ENCODE data around the gene PLEKHM2. TPM values are rescaled to one million over a fixed set of nuclear protein-coding genes. Genes with fewer than 3 reads are reported as not detected.

PLEKHM2 gene
- total RNA-seq, 1 donor from 2014 or later, result 91.4 TPM

DNA sequence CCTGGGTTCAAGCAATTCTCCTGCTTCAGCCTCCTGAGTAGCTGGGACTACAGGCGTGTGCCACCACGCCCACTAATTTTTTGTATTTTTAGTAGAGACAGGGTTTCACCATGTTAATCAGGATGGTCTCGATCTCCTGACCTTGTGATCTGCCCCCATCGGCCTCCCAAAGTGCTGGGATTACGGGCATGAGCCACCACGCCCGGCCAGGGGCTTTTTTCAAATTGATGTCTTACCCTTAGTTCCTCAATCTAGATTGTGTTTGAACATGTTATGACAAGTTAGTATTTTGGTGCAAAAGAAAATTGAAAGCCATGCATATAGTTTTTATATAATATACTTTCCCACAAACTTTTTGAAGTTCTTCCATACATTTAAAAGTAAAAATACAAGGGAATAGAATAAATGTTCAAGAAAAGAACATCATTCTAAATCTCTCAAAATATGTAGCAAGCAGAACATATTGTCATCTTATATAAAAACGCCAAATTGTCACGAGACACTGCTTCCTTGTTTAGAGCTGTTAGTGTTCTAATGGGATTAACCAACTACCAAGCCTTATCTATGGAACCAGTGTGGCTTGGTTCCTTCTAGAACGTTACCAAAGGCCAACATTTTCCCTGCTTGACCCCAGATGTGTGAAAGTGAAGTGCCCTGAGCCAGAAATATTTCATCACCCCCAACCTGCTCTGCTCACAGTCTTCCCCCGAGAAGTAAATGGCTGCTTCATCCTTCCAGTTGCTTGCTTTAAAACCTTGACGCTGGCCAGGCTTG is 9.5 kb upstream of the PLEKHM2 start:
- ATAC-seq (no peak), DNase-seq (ENCODE audit: missing footprints) (no peak)
- intact Hi-C loops (cut with DNase I), result no loop called here

DNA sequence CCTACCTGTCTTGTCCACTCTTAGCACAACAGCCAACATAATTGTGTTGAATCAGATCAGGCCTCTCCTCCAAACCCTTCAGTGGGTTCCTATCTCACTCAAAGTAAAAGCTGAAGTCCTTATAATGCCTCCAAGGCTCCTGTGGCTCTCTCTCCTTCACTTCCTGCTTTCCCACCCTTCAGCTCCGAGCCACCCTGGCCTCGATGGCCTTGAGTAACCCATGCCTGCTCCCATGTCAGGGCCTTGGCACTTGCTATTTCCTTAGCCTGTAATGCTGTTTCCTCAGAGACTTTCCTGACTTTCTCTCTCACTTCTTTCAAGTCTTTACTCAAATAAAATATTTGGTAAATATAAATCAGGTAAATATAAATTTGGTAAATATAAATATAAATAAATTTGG is 8.1 kb upstream of the PLEKHM2 start:
- no peak for DNase-seq (ENCODE audit: missing footprints)
- intact Hi-C loops (cut with DNase I), result no loop called here
- no peak for ATAC-seq

DNA sequence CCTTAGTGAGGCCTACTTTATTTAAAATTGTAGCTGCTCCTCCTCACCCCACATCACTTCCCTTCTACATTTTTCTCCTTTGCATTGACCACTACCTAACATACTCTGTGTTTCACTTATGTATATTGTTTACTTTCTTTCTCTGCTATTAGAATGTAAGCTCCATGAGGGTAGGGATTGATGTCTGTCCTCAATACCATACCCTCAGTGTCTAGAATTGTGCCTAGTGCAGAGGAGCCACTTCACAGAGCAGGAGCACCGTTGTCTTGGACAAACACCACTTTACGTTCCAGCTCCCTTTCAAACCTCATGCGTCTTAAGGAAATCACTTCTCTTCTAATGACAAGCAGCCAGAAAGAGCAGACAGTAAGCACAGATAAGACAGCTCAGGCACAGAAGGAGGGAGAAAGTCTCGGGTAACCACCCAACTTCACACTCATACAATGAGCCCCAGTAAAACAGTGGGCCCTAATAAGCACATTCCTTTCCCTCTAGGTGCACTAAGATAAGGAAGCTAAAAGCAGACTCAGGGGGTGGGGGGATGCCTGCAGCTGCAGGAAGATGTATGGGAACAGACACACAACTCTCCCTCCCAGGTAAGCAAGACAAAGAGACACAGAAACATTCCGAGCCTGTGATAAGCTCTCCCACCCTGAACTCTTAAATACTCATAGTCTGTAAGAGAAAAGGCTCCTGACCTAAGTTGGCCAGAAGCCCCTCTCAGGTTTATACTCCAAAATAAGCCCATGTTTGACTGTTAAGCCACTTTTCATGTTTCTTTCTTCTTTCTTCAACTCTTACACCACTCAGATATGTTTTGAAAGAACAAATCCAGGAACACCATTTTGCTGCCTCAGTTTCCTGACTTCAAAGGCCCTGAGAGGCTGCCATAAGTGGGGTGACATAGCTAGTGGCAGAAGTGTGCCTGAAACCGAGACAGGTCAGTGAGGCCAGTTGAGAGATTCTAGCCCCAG is 7.1 kb upstream of the PLEKHM2 start:
- ATAC-seq (no peak), DNase-seq (ENCODE audit: missing footprints) (no peak)
- intact Hi-C loops (cut with DNase I), result no loop called here

DNA sequence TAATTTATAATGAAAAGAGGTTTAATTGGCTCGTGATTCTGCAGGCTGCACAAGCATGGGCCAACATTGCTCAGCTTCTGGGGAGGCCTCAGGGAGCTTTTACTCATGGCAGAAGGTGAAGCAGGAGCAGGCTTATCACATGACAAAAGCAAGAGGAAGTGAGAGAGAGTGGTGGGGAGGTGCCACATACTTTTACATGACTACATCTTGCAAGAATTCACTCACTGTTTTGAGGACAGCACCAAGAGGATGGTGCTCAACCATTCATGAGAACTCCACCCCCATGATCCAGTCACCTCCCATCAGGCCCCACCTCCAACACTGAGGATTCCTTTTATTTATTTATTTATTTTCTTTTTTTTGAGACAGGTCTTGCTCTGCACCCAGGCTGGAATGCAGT is 5.5 kb upstream of the PLEKHM2 start:
- DNase-seq (ENCODE audit: missing footprints) (no peak), ATAC-seq (no peak)
- intact Hi-C loops (cut with DNase I), result no loop called here

DNA sequence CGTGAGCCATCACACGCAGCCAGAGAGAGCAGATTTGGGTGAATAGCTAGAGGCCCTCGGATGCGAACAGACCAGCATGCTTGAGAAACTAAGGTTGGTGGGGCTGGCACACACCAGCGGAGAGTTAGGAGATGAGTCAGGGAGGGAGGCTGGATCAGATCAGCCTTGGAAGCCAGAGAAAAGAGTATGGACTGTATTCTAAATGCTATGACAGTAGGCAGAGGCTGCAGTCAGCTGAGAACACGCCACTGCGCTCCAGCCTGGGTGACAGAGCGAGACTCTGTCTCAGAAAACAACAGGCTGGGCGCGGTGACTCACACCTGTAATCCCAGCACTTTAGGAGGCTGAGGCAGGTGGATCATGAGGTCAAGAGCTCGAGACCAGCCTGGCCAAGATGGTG is 4.0 kb upstream of the PLEKHM2 start:
- intact Hi-C loops (cut with DNase I), result loop anchor here (5.0 kb wide), 3 partner anchors 37 to 57 kb away; partner anchors contain the start of gene SLC25A34
- no peak for ATAC-seq
- no peak for DNase-seq (ENCODE audit: missing footprints)

DNA sequence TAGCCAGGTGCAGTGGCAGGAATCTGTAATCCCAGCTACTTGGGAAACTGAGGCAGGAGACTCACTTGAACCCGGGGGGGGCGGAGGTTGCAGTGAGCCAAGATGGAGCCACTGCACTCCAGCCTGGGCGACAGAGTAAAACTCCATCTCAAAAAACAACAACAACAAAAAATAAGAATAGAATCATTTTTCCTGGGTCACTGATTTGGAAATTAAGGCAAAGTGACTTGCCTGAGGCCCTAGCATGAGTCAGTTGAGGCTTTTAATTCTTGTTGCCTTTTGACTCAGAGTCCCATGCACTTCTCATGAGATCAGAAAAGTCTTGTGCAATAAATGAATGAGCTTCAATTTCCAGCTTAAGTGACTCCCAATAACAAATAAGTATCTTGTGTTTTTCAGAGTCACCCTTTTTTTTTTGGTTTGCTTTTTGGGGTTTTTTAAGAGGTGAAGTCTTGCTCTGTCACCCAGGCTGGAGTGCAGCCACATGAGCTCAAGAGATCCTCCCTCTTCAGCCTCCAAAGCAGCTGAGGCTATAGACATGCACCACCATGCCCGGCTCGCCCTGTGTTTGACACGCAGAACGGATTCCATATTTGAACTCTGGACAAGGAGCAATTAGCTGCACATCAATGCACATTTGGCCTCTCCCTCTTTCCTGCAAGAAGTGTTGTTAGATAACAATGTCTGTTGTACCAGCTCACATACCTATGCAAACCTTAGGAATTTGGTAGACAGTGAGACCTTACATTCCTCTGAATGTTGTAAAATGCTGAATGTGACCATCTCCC is 3.4 kb upstream of the PLEKHM2 start:
- intact Hi-C loops (cut with DNase I), result loop anchor here (5.0 kb wide), 3 partner anchors 37 to 57 kb away; partner anchors contain the start of gene SLC25A34
- ATAC-seq (no peak), DNase-seq (ENCODE audit: missing footprints) (no peak)

DNA sequence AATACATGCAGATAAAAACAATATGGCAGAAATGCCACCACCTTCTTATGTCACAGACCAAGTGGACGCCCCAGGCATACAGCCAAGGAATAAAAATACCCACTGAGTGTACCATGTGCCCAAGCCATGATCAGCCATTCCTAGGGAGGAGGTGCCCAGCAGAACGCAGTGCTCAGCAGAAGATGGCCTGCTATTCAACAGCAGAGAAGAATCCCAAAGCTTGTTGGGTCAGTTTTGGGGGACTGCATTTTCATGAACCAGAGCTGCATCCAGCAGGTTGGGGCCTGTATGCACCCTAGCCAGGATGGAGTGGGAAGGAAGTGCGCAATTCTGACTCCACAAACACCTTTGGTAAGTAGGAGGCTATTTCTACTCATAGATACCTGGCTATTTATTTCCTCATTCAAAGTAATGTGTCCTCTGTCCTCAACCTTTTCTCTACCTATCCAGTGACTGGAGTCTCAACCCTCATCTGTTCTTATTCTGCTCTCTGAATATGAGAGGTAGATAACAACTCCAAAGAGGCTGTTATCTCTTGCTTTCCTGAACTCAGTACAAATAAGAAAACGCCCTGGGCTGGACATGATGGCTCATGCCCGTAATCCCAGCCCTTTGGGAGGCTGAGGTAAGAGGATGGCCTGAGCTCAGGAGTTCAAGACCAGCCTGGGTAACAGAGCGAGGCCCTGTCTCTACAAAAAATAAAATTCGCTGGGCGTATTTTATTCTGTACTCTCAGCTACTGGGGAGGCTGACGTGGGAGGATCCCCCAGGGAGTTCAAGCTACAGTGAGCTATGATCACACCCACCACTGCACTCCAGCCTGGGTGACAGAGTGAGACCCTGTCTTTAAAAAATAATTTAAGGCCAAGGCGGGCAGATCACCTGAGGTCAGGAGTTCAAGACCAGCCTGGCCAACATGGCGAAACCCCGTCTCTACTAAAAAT is 2.5 kb upstream of the PLEKHM2 start:
- no peak for DNase-seq (ENCODE audit: missing footprints)
- peak; percentile 46 for ATAC-seq
- intact Hi-C loops (cut with DNase I), result loop anchor here (5.0 kb wide), 3 partner anchors 36 to 56 kb away; partner anchors contain the start of gene SLC25A34

DNA sequence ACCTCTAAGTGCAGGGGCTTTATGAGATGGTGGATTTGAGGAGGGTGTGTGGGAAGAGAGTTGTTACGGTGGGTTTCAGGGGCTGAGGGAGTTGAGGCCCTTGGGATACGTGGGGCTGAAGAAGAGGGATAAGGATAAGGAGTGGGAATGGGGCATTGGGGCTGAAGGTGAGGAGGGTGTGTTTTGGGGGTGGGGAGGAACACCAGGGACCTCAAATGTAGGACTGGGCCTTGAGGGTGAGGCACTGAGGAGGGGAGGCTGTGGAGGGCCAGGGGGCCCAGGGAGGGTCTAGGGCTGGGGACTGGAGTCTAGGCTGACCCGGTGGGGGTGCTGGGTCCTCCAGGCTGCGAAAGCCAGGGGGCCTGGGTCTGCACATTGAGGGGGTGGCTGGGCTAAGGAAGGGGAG is 1.2 kb upstream of the PLEKHM2 start:
- no peak for ATAC-seq

DNA sequence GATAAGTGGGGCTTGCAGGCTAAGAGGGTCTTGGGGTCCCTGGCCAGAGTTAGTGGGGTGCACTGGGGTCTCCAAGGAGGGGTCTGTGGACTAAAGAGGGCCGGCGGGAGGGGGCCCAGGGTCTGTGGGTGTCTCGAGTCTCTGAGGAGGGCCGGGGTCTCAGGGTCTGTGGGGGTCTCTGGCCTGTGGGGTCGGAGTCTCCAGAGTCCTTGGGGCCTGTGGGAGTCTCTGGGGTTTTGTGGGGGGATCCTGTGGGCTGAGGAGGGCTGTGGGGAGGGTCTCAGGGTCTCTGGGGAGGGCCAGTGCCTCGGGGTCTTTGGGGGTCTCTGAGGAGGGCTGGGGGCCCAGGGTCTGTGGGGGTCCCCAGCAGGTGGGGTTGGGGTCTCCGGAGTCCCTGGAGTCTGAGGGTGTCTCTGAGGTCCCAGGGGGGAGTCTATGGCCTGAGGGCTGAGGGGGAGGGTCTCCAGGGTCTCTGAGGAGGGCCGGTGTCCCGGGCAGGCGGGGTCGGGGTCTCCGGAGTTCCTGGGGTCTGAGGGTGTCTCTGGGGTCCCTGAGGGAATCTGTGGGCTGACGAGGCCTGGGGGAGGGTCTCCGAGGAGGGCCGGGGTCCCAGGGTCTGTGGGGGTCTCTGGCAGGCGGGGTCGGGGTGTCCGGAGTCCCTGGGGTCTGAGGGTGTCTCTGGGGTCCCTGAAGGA is 628 bp upstream of the PLEKHM2 start:
- ATAC-seq (no peak), DNase-seq (ENCODE audit: missing footprints) (no peak)
- intact Hi-C loops (cut with DNase I), result loop anchor here (5.0 kb wide), 3 partner anchors 34 to 56 kb away; partner anchors contain the start of gene SLC25A34

More for the DNA sequence above, 1.2 kb upstream of the PLEKHM2 start:
- intact Hi-C loops (cut with DNase I), result loop anchor here (5.0 kb wide), 3 partner anchors 34 to 56 kb away; partner anchors contain the start of gene SLC25A34
- DNase-seq (ENCODE audit: missing footprints), result no peak

DNA sequence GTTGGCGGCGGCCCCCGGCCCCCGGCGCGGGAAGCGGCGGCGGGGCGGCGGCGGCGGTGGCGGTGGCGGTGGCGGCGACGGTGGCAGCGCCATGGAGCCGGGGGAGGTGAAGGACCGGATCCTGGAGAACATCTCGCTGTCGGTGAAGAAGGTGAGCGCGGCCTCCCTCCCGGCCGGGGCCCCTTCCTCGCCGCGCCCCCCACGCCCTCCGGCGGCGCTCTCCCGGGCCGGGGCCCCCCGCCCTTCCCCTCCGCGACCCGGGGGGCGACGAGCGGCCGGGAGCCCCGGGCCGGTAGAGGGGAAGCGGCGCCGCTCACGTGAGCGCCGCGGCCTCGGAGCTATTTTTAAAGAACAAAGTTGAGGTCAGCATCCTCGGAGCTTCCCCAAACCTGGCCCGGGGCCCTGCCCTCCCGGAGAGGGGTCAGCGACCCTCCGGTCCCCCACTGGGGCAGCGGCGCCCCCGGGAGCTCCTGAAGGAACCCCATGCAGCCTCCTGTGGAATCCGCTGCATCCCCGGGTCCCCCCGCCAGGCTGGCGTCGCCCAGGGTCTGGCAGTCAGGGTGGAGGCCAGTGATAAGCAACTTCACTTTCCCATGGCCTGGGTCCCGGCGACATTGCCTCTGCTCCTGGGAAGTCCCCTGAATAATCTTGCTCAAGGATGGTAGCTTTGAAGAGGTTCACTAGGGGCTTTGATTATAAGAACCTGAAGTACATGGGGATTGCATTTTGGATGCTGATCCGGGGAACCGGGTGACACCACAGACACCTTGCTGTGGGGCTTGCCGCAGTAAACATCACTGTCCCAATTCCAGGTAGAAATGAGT is 560 bp downstream of the PLEKHM2 start:
- intact Hi-C loops (cut with DNase I), result loop anchor here (5.0 kb wide), 3 partner anchors 33 to 57 kb away; partner anchors contain the start of gene SLC25A34
- peak; percentile 84 for DNase-seq (ENCODE audit: missing footprints)
- peak; percentile 38 for ATAC-seq

DNA sequence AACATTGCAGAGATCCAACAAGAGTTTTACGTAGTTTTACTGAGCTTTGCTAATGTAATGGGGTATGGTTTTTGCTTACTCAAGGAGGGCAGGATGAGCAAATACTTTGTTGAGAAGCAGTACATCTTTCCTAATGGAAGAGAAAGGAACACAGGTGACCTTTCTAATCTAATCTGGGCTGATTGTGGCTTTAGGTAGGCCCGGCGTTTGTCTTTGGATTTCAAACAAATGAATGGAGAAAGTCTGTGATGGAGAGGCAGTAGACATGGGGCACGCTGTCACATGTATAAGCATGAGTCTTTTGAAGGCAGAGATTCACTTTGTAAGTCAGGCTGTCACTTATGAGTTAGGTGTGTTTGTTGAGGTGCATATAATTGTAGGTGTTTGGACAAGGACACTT is 1.7 kb downstream of the PLEKHM2 start:
- DNase-seq (ENCODE audit: missing footprints) (no peak), ATAC-seq (no peak)
- intact Hi-C loops (cut with DNase I), result no loop called here

DNA sequence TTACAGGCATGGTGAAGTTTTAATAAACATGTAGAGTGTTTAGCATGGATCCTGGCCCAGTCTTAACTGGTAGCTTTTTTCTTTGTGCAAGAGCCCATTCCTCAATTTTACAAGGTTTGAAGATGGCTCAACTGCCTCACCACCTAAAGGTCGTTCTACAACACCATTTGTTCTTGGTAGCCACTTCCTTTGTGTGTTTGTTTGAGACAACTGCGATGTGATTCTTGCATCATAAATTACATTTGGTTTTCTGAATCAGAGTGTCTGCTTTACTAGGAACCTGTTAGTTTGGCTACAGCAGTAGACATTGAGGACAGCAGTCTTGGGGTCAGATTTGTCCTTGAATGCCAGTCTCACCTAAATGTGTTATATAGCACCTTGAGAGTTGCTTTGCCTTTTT is 3.3 kb downstream of the PLEKHM2 start:
- intact Hi-C loops (cut with DNase I), result no loop called here
- ATAC-seq, result no peak
- DNase-seq (ENCODE audit: missing footprints), result no peak

DNA sequence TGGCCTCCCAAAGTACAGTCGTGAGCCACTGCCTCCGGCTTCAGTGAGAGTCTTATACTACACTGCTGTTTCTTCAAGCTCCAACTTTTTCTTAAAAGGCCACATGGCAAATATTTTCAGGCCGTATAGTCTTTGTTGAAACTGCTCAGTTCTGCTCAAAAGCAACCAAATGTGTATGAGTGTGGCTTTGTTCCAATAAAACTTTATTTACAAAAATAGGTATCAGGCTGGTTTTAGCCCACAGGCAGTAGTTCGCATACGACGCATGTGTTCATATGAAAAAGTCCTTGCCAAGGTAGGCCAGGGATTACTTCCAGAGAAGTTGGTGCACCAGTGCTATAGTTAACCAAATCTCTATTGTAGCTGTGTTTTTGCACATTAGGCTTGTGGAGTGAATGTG is 6.2 kb downstream of the PLEKHM2 start:
- intact Hi-C loops (cut with DNase I), result no loop called here
- DNase-seq (ENCODE audit: missing footprints) (no peak), ATAC-seq (no peak)

DNA sequence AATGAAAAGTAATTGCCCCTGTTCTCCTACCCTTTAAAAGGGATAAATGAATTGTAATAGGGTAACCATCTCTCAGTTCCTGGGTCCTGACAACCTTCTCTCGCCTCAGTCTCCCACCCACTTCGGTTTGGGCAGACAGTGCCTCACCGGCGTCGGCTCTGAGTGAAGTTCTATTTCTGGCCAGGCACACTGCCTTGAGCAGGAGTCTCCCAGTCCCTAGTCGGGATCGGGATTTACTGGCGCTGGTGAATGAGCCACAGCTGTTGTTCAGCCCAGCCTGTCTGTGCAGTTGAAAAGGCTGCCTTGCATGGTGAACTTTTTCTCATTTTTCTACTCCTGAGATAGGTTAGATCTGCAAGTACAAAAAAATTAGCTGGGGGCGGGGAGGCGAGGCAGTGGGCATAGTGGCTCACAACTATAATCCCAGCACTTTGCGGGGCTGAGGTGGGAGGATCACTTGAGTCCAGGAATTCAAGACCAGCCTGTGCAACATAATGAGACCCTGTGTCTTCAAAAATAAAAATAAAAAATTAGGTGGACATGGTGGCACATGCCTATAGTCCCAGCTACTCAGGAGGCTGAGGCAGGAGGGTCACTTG is 7.4 kb downstream of the PLEKHM2 start:
- DNase-seq (ENCODE audit: missing footprints), result no peak
- intact Hi-C loops (cut with DNase I), result no loop called here
- peak; percentile 94 for ATAC-seq

DNA sequence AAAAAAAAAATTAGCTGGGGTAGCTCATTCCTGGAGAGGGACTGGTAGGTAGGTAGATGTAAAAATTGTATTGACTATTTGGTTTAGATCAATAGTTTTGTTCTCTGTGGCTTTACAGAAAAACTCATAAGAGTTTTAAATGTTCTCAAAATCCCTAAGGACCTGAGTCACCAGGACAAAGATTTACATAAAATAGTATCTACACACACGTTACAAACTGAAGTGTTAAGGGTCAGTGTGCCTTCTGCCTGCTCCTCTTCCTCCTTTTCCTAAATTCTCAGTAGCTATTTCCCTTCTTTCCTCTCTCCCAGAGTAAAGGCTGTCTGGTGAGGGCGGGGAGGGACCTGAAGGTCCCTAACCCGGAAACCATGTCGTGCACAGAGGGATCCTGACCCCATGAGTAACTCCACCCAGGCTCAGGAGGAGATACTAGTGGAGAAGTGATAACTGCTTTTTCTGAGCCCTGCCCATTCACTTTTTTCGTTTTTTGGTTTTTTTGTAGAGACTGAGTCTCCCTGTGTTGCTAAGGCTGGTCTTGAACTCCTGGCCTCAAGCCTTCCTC is 8.1 kb downstream of the PLEKHM2 start:
- no peak for DNase-seq (ENCODE audit: missing footprints)
- ATAC-seq, result no peak
- intact Hi-C loops (cut with DNase I), result no loop called here

DNA sequence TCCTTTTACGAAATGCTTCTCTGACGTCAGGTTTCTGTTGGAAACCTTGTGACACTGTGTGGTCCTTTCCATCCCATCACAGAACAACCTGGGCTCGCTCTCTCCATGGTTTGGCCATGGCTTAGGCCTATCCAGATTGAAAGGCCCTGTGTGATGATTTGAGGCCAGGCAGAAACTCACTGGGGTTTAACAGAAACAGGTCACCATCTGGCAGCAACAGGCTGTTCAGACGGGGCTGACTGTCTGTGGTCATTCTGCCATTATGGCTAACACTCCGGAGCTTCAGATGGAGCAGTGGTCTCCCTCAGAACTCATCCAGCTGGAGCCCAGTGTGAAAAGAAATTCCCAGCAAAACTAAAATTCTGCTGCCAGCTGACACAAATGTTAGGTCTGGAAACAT is 9.3 kb downstream of the PLEKHM2 start:
- ATAC-seq, result no peak
- intact Hi-C loops (cut with DNase I), result no loop called here

More for the DNA sequence above, 9.3 kb downstream of the PLEKHM2 start:
- DNase-seq (ENCODE audit: missing footprints), result no peak
